ENCODE data around the gene CDK3. TPM values are rescaled to one million over a fixed set of nuclear protein-coding genes. Genes with fewer than 3 reads are reported as not detected.
A peak's percentile ranks its signal among the peaks of the same experiment; 100 is the strongest.

The CDK3 gene
- total RNA-seq, 8 experiments from 2014 or later, result 3.5 to 11.0 (median 6.2) TPM

DNA sequence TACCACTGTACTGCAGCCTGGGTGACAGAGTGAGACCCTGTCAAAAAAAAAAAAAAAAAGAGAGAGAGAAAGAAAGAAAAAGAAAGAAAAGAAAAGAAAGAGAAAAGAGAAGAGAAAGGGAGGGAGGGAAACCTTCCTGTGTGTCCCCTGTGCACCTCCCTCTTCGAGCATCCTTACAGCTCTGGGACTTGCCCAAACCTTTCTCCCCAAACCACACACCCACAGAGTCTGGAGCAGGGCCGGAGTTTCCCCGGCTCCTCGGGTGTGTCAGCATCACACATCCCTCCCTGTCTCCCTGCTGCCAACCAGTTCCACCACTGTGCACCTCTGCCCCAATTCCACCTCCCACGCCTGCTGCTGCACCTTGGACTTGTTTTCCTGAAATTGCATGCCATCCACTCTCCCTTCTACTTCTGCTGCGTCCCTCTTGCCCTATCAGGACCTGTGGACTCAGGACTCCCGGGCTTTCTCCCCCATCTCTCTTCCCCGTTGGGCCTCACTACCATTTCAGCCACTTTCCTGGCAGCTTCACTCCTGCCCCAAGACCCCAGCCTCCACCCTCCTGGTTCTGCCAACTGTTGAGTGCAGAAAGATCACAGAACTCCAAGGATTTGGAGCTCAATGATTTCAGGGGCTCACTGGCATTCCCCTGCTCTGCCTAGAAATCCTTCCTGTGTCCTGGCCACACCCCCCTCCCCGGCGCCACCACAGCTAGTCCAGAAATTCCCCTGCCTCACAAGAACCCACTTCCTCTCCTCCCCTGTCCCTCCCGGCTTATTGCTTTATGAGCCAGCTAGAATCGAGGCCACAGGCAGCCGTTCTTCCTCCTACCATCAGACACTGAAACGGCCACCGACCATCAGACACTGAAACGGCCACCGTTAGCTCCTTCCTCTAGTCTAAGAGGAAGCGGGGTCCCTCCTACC, 3.7 kb upstream of the CDK3 start:
- H3K4me3 ChIP-seq, result no peak overlapping the region
- H3K27ac ChIP-seq, result no peak overlapping the region
- H3K4me1 ChIP-seq (replicated peaks in 1 of 2), result peaks cover 0 to 7% of the 10 kb centered on the region in 2 donors
- ATAC-seq (replicated peaks in 6 of 8), result peak in 3 of 8 experiments; percentile 22 to 77 (median 69)
- 6 to 80% (median 63%) methylated on average over 1 to 11 of the region's 18 CpGs; no CpG with 5 or more reads in 1 of the 10 experiments for WGBS, 10 experiments
- in situ Hi-C loops (cut with MboI; ENCODE audit: low pct_unique_long_range_greater_than_20kb in 2 of 9, low sequenced_read_pairs in 9 of 9, unreplicated experiment in 9 of 9), result no loop called here

DNA sequence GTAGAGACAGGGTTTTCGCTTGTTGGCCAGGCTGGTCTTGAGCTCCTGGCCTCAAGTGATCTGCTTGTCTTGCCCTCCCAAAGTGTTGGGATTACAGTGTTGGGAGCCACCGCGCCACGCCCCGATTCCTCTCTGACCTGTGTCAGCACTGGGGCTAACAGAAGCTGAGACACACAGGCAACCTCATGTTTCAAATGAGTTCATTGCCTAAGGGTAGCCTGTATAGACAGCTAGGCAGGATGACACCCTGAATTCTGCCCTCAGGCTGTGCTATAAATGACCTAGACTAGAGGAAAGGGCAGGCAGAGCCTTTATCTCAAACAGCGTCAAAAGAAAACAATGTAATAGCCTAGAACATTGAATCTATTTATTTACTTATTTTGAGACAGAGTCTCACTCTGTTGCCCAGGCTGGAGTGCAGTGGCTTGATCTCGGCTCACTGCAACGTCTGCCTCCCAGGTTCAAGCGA, 2.3 kb upstream of the CDK3 start:
- Histone ChIP-seq H3K4me3 (no peak overlapping the region), H3K27ac (no peak overlapping the region), H3K4me1 (replicated peaks in 1 of 2) (peaks cover 0 to 7% of the 10 kb centered on the region in 2 donors)
- ATAC-seq (replicated peaks in 6 of 8), result peak in 2 of 8 experiments; percentile 10 to 13
- 70 to 100% (median 95%) methylated on average over 1 to 9 of the region's 9 CpGs; no CpG with 5 or more reads in 1 of the 10 experiments for WGBS, 10 experiments
- in situ Hi-C loops (cut with MboI; ENCODE audit: low pct_unique_long_range_greater_than_20kb in 2 of 9, low sequenced_read_pairs in 9 of 9, unreplicated experiment in 9 of 9), result no loop called here

DNA sequence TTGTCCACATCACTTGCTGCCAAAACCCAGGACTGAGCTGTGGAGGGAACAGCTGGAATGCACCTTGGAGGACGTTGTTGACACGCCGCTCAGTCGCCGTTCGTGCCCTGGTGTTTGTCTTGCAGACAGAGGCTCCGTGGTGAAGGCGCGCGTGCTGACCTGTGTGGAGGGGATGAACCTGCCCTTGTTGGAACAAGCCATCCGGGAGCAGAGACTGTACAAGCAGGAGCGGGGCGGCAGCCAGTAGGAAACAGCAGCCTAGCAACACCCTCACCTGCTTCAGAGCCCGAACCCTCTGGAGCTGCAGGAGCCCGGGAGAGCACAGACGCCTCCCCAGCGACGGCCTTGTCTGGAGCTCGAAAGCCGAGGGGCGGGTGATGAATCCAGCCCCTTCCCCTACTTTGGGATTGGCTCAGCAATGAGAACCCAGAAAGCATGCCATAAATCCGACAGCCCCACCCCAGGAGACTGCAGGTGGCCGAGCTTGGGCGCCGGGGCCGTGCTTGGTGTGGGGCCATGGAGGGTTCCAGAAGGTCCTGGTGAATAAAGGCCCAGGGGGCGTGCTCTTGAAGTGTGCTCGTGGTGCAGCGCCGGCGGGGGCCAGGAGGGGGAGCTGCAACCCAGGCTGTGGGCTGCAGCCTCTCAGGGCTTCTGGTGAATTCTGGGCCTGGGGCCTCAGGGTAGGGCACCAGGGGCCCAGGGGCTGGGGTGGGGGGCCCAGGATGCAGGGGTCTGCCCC, 470 bp upstream of the CDK3 start:
- H3K4me3 ChIP-seq, result no peak overlapping the region
- ATAC-seq (replicated peaks in 6 of 8), result peak; percentile 30 to 83 (median 64)
- in situ Hi-C loops (cut with MboI; ENCODE audit: low pct_unique_long_range_greater_than_20kb in 2 of 9, low sequenced_read_pairs in 9 of 9, unreplicated experiment in 9 of 9), result loop anchor here in 4 of 9 experiments (25.0 kb wide), 1 partner anchor 287 kb away; no protein-coding TSS in a partner anchor
- H3K4me1 ChIP-seq (replicated peaks in 1 of 2), result peaks cover 0 to 7% of the 10 kb centered on the region in 2 donors
- 81 to 91% (median 85%) methylated on average over 5 to 9 of the region's 31 CpGs; no CpG with 5 or more reads in 7 of the 10 experiments for WGBS, 10 experiments
- H3K27ac ChIP-seq, result no peak overlapping the region

DNA sequence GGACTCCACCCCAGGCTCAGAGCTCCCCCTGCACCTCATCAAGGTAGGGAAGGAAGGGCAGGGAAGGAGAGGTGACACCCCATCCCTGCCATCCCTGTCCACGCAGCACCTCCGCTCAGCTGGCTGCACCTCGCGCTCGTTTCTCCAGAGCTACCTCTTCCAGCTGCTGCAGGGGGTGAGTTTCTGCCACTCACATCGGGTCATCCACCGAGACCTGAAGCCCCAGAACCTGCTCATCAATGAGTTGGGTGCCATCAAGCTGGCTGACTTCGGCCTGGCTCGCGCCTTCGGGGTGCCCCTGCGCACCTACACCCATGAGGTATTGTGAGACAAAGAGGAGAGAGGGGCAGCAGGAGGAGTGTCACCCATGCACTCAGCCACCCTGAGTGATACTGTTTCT, 1.4 kb downstream of the CDK3 start:
- no peak overlapping the region for H3K27ac ChIP-seq
- 80 to 97% (median 90%) methylated on average over 1 to 7 of the region's 12 CpGs; no CpG with 5 or more reads in 7 of the 10 experiments for WGBS, 10 experiments
- H3K4me3 ChIP-seq, result no peak overlapping the region
- in situ Hi-C loops (cut with MboI; ENCODE audit: low pct_unique_long_range_greater_than_20kb in 2 of 9, low sequenced_read_pairs in 9 of 9, unreplicated experiment in 9 of 9), result loop anchor here in 4 of 9 experiments (25.0 kb wide), 1 partner anchor 285 kb away; no protein-coding TSS in a partner anchor
- no peak for ATAC-seq (replicated peaks in 6 of 8)
- peaks cover 0 to 7% of the 10 kb centered on the region in 2 donors for H3K4me1 ChIP-seq (replicated peaks in 1 of 2)

DNA sequence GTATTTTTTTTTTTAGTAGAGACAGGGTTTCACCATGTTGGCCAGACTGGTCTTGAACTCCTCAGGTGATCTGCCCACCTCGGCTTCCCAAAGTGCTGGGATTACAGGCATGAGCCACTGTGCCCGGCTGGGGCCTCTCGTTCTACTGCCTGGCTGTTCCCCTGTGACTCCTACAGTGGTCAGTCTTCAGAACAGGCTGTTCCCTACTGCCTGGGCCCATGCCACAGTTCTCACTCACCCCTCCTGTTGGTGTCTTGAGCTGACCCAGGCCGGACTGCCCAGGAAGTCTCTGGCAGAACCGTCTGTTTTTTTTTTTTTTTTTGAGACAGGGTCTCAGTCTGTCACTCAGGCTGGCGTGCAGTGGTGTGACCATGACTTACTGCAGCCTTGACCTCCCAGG, 3.3 kb downstream of the CDK3 start:
- 49 to 100% (median 80%) methylated on average over 1 to 4 of the region's 6 CpGs; no CpG with 5 or more reads in 6 of the 10 experiments for WGBS, 10 experiments
- Histone ChIP-seq H3K4me3 (no peak overlapping the region), H3K27ac (no peak overlapping the region), H3K4me1 (replicated peaks in 1 of 2) (peaks cover 0 to 7% of the 10 kb centered on the region in 2 donors)
- in situ Hi-C loops (cut with MboI; ENCODE audit: low pct_unique_long_range_greater_than_20kb in 2 of 9, low sequenced_read_pairs in 9 of 9, unreplicated experiment in 9 of 9), result loop anchor here in 4 of 9 experiments (25.0 kb wide), 1 partner anchor 283 kb away; no protein-coding TSS in a partner anchor
- no peak for ATAC-seq (replicated peaks in 6 of 8)

DNA sequence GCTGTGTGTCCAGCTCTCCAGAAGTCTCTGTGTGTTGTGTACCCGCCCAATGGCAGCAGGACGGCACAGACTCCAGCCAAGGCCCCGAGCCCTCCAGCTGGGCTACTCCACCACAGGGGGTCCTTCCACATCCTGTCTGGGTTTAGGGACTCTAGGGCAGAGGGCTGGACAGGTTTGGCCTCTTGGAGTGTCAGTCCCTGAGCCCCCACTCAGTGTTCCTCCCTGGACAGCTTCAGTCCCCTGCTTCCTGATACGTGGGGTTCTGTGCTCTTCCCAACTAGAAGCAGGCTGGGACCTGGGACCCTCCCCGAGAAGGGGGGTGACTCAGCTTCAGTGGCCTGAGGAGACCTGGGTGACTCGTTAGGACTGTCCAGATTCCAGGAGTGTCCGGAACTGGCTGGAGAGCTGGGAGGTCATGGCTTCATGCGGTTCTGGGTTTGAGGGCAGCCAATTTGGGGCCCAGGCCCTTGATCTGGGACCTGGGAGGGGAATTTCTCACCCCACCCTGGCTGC, 4.2 kb downstream of the CDK3 start:
- Histone ChIP-seq H3K4me1 (replicated peaks in 1 of 2) (peaks cover 0 to 7% of the 10 kb centered on the region in 2 donors), H3K4me3 (no peak overlapping the region), H3K27ac (no peak overlapping the region)
- peak in 1 of 8 experiments; percentile 37 for ATAC-seq (replicated peaks in 6 of 8)
- in situ Hi-C loops (cut with MboI; ENCODE audit: low pct_unique_long_range_greater_than_20kb in 2 of 9, low sequenced_read_pairs in 9 of 9, unreplicated experiment in 9 of 9), result loop anchor here in 4 of 9 experiments (25.0 kb wide), 1 partner anchor 282 kb away; no protein-coding TSS in a partner anchor
- WGBS, 10 experiments, result 60 to 83% (median 80%) methylated on average over 1 to 4 of the region's 8 CpGs; no CpG with 5 or more reads in 6 of the 10 experiments

DNA sequence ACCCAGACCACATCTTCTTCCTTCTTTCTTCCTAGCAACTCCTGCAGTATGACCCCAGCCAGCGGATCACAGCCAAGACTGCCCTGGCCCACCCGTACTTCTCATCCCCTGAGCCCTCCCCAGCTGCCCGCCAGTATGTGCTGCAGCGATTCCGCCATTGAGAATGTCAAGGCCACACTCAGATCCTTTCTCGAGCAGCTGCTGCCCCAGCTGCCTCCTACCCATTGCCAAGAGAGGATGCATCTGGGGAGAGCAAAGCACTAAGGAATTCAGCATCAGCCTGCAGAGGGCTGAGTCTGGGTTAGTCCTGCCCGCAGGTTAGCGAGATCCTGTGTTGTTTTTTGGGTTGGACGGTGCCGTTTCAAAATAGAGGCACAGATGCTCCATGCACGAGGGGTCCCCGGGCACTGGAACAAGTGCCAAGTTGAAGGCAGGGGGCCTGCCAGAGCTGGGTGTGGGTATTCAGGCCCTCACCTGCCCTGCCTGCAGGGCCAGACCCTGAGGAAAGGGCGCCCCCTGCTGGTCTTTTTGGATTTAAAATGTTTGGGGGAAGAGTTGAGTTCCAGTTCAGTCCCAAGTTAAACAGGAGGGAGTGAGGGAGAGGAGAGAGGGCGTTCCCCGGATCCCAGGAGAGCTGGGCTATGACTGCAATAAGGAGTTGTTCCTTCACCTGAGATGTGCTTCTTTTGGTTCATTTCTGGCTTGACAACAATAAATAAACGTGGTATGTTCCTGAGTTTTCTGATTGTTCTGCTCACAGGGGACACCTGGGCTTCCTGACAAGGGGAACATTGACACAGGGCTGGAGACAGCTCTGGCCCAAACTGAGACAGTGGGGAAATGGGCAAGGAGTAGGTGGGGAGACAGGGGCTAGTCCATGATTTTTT, 4.9 kb downstream of the CDK3 start:
- peak; percentile 46 to 89 (median 65) for ATAC-seq (replicated peaks in 6 of 8)
- in situ Hi-C loops (cut with MboI; ENCODE audit: low pct_unique_long_range_greater_than_20kb in 2 of 9, low sequenced_read_pairs in 9 of 9, unreplicated experiment in 9 of 9), result loop anchor here in 4 of 9 experiments (25.0 kb wide), 1 partner anchor 282 kb away; no protein-coding TSS in a partner anchor
- Histone ChIP-seq H3K4me3 (no peak overlapping the region), H3K4me1 (replicated peaks in 1 of 2) (peaks cover 0 to 2% of the 10 kb centered on the region in 2 donors), H3K27ac (no peak overlapping the region)
- 0 to 72% (median 62%) methylated on average over 1 to 10 of the region's 16 CpGs; no CpG with 5 or more reads in 4 of the 10 experiments for WGBS, 10 experiments

DNA sequence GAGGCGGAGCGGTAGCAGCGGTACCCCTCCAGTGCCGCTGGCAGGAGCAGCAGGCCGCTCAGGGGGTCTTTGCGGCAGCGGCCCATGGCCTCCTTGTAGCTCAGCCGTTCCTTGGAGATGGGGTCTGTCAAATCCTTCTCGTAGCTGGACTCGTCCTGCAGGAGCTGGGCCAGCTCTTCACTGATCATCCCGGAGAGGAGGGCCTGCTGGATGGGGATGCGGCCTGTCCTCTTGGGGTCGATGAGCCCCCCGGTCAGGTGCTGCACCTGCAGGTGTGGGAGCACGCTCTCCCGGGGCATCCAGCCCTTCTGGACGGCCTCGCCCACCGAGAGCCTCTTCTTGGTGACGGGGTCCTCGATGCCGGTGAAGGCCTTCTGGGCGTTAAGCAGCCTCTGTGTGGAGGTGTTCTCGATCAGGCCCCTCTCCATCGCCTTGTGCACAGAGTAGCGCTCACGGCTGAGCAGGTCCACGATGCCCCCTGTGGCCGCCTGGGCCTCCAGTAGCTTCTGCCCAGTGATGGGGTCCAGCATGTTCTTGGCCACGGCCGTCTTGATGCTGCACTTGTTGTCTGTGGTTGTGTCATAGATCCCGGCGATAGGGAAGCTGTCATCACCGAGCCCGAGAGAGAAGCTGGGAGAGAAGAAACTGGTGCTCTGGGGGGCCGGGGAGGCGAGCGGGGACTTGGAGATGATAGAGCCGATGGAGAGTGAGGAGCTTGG, 6.6 kb downstream of the CDK3 start:
- in situ Hi-C loops (cut with MboI; ENCODE audit: low pct_unique_long_range_greater_than_20kb in 2 of 9, low sequenced_read_pairs in 9 of 9, unreplicated experiment in 9 of 9), result loop anchor here in 4 of 9 experiments (25.0 kb wide), 1 partner anchor 280 kb away; no protein-coding TSS in a partner anchor
- no peaks in the 10 kb centered on the region for H3K4me1 ChIP-seq (replicated peaks in 1 of 2)
- ATAC-seq (replicated peaks in 6 of 8), result no peak
- H3K27ac ChIP-seq, result no peak overlapping the region
- H3K4me3 ChIP-seq, result no peak overlapping the region
- 40 to 92% (median 89%) methylated on average over 1 to 11 of the region's 39 CpGs; no CpG with 5 or more reads in 7 of the 10 experiments for WGBS, 10 experiments

DNA sequence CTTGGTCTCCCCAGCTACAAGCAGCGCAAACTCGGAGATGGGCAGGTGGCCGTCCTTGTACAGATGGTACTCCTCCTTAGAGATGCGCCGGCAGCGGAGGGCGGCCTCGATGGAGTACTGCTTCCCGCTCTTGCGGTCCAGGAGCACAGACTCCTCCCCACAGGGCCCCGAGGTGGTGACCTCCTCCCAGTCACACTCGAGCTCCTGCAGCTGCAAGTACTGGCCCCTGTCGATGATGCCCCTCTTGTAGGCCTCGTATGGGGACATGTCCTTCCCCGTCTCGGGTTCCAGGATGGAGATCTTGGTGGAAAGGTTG, 7.2 kb downstream of the CDK3 start:
- H3K27ac ChIP-seq, result no peak overlapping the region
- H3K4me1 ChIP-seq (replicated peaks in 1 of 2), result no peaks in the 10 kb centered on the region
- WGBS, 10 experiments, result 100% methylated on average over 3 of the region's 16 CpGs; no CpG with 5 or more reads in 9 of the 10 experiments
- ATAC-seq (replicated peaks in 6 of 8), result no peak
- no peak overlapping the region for H3K4me3 ChIP-seq
- in situ Hi-C loops (cut with MboI; ENCODE audit: low pct_unique_long_range_greater_than_20kb in 2 of 9, low sequenced_read_pairs in 9 of 9, unreplicated experiment in 9 of 9), result loop anchor here in 4 of 9 experiments (25.0 kb wide), 1 partner anchor 279 kb away; no protein-coding TSS in a partner anchor

DNA sequence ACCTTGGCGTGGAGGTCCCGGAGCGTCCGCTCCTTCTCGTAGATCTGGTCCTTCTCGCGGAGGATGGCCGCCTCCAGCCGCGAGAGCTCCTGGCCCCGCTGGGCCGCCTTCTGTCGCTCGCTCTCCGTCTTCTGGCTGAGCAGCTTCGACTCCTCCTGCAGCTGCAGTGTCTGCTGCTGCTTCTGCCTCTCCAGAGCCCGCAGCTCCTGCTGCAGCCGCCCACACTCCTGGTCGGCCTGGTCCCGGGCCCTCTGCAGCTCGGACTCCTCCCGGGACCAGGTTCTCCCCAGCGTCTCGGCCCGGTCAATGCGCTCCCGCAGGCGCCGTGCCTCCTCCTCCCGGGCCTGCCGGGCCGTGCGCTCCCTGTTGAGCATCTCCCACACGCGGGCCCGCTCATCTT, 7.6 kb downstream of the CDK3 start:
- no peak for ATAC-seq (replicated peaks in 6 of 8)
- WGBS, 10 experiments, result 65 to 100% (median 89%) methylated on average over 1 to 12 of the region's 36 CpGs; no CpG with 5 or more reads in 3 of the 10 experiments
- in situ Hi-C loops (cut with MboI; ENCODE audit: low pct_unique_long_range_greater_than_20kb in 2 of 9, low sequenced_read_pairs in 9 of 9, unreplicated experiment in 9 of 9), result loop anchor here in 4 of 9 experiments (25.0 kb wide), 1 partner anchor 279 kb away; no protein-coding TSS in a partner anchor
- Histone ChIP-seq H3K4me3 (no peak overlapping the region), H3K27ac (no peak overlapping the region), H3K4me1 (replicated peaks in 1 of 2) (no peaks in the 10 kb centered on the region)
